K562 (cell line): ENCODE measurements around the gene IPP. TPM values are rescaled to one million over a fixed set of nuclear protein-coding genes. Genes with fewer than 3 reads are reported as not detected.

Source experiments
- CBX8 ChIP-seq: fragments of 200-600 bp; sonication (generic); IDR thresholded peaks from 2 replicates; pipeline ENCODE4 v1.6.1; 2012; ENCODE audit warnings: borderline replicate concordance, mixed run types, low read depth, mild to moderate bottlenecking, moderate library complexity, mixed read lengths, low read length, control low read depth, inconsistent platforms; ENCODE audit not compliant: poor library complexity, severe bottlenecking; ENCODE audit errors: extremely low read depth
- CSDE1 ChIP-seq, 2 experiments: fragments of 450-650 bp; IDR thresholded peaks; 2 replicates each; pipeline ENCODE4 v1.6.1; 2016; ENCODE audit warnings: mild to moderate bottlenecking in 1 of 2
- GABPB1 ChIP-seq: sonication (generic); formaldehyde crosslinking; IDR thresholded peaks from 2 replicates; pipeline ENCODE4 v1.8.0; 2022; ENCODE audit warnings: mild to moderate bottlenecking, missing genetic modification reagents
- KLF13 ChIP-seq: fragments of 450-650 bp; IDR thresholded peaks from 2 replicates; pipeline ENCODE4 v1.6.1; 2016; ENCODE audit warnings: missing genetic modification characterization, low read depth, mild to moderate bottlenecking, missing compliant biosample characterization, moderate library complexity, borderline replicate concordance
- SIN3A ChIP-seq, 2 experiments: fragments of 150-350 bp in 1 of 2; IDR thresholded peaks; 2 replicates each; pipeline ENCODE4 v1.6.1; 2011 to 2016; ENCODE audit warnings: borderline replicate concordance in 2 of 2, low read depth in 2 of 2, low read length in 2 of 2, mild to moderate bottlenecking in 2 of 2, moderate library complexity in 2 of 2; ENCODE audit not compliant: control insufficient read depth in 1 of 2
- ZBTB11 ChIP-seq, 3 experiments: fragments of 200-800 bp in 1 of 3; fragments of 250-450 bp in 1 of 3; fragments of 450-650 bp in 1 of 3; sonication (Bioruptor Pico) in 1 of 3; sonication (Bioruptor generic) in 1 of 3; formaldehyde crosslinking in 1 of 3; IDR thresholded peaks; 2 replicates each; pipeline versions ENCODE4 v1.6.1 to v1.8.0; 2016 to 2022; ENCODE audit warnings: mild to moderate bottlenecking in 2 of 3, missing genetic modification characterization in 2 of 3, missing compliant biosample characterization in 1 of 3, moderate library complexity in 1 of 3
- ZBTB12 ChIP-seq: fragments of 250-450 bp; sonication (Bioruptor Pico); IDR thresholded peaks from 2 replicates; pipeline ENCODE4 v1.4.0; 2020
- ZBTB40 ChIP-seq, 2 experiments: fragments of 450-650 bp in 1 of 2; sonication (generic) in 1 of 2; formaldehyde crosslinking in 1 of 2; IDR thresholded peaks; 2 replicates each; pipeline versions ENCODE4 v1.7.1 to v1.9.0; 2016 to 2022; ENCODE audit warnings: inconsistent platforms in 1 of 2, mild to moderate bottlenecking in 1 of 2, missing genetic modification reagents in 1 of 2
- ZNF57 ChIP-seq: fragments of 450-650 bp; formaldehyde crosslinking; IDR thresholded peaks from 2 replicates; pipeline ENCODE4 v1.4.0; 2020; ENCODE audit warnings: mild to moderate bottlenecking, moderate library complexity
- polyA plus RNA-seq, 8 experiments: library from polyadenylated mRNA; depleted of rRNA in 4 of 8; stranded (reverse) in 5 of 8; unstranded in 3 of 8; fragments of >200 nt; fragmentation: Nextera tagmentation in 2 of 8; fragmentation: Illumina TruSeq in 1 of 8; extraction: Ambion mirVana in 2 of 8; extraction: Trizol in 1 of 8; gene quantifications; 2 replicates each; pipeline versions ENCODE4 v1.2.1 to v1.2.3, GENCODE V29; 2011 to 2014; ENCODE audit warnings: inconsistent platforms in 1 of 8, missing spikeins in 1 of 8
- total RNA-seq, 7 experiments: library from RNA; depleted of rRNA in 6 of 7; stranded (reverse); fragments of >200 nt in 6 of 7; fragmentation: Illumina TruSeq in 2 of 7; extraction: Trizol in 2 of 7; gene quantifications; 2 replicates each; pipeline versions ENCODE4 v1.2.1 to v1.2.3, GENCODE V29; 2011 to 2021; ENCODE audit warnings: low replicate concordance in 1 of 7

IPP gene
- total and polyA plus RNA-seq, 9 of the 15 experiments (the other 6 are each of a cell fraction or from before 2014, with no cell fraction given) = 6.9 to 15.1 (median 9.7) TPM

GRCh38 chr1:45687014-45687753 lies 63.3 kb downstream of the IPP start (continued):
- TF ChIP-seq ZBTB40 (IDR thresholded peaks at IDR 0.05) (0 out of 2 replicates have a peak, but pooled peaks have one; percentile 56), ZBTB40 (CRISPR knock-in tag; IDR thresholded peaks at IDR 0.05) (no peak), SIN3A (IDR thresholded peaks at IDR 0.05; ENCODE audit: borderline replicate concordance in 2 of 2, control insufficient read depth in 1 of 2, low read depth in 2 of 2, low read length in 2 of 2) (peak in 1 of 2 experiments; percentile 58; a peak in 1 of 4 replicates), ZBTB11 (CRISPR knock-in tag; IDR thresholded peaks at IDR 0.05) (no peak), ZNF57 (CRISPR knock-in tag) (no peak), ZBTB12 (CRISPR knock-in tag) (peak; percentile 47), GABPB1 (CRISPR knock-in tag) (peak; percentile 89), CSDE1 (IDR thresholded peaks at IDR 0.05) (peak in 1 of 2 experiments; percentile 48; a peak in 1 of 4 replicates), KLF13 (tag) (0 out of 2 replicates have a peak, but pooled peaks have one; percentile 7), CBX8 (no peak)
